GM19035 (cell line): ENCODE data around the gene TRAFD1.

ENCODE experiments used
- ATAC-seq: cut with Tn5 transposase; IDR thresholded peaks from one replicate; pipeline ENCODE4 v1.9.1; 2021; ENCODE audit not compliant: unreplicated experiment

Gene TRAFD1

GRCh38 chr12:112175361-112176155 is 50.2 kb downstream of the TRAFD1 start:
- no peak for ATAC-seq

- ATAC-seq = no peak
Measured at GRCh38 chr12:112176321-112177010, 51.1 kb downstream of the TRAFD1 start.

DNA sequence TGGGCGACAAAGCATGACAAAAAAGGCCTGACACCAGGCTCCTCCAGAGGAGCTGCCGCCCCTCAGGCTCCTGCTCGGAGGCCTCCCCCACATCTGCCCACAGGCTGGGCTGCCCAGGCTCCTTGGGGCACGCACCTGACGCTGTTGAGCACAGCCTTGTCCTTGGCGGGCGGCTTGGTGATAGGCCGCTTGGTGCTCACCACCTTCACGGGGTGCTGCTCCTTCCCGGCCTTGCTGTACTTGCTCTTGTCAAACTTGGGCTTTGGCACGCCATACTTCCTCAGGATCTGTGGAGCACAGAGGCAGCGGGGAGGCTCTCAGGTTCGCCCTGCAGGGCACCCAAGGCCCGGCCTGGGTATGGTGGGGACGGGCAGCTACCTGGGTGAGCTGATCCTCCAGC is 53.4 kb downstream of the TRAFD1 start:
- ATAC-seq = no peak

- ATAC-seq = no peak
Measured at GRCh38 chr12:112179341-112179740, 54.0 kb downstream of the TRAFD1 start.

GRCh38 chr12:112179916-112180315 is 54.6 kb downstream of the TRAFD1 start:
- no peak for ATAC-seq

DNA sequence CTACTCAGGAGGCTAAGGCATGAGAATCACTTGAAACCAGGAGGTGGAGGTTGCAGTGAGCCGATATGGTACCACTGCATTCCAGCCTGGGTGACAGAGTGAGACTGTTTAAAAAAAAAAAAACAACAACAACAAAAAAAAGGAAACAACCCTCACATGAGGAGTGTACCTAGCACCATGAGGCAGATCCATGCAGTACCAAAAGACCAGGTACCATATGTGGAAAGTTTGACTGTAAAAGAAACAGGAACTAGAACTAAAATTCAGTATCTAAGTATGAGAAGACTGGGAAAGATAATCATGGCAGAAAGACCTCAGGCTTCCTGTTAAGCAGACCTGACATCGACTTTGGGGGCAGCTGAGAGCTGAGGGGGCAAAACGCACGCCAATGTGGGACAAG is 55.1 kb downstream of the TRAFD1 start:
- no peak for ATAC-seq

DNA sequence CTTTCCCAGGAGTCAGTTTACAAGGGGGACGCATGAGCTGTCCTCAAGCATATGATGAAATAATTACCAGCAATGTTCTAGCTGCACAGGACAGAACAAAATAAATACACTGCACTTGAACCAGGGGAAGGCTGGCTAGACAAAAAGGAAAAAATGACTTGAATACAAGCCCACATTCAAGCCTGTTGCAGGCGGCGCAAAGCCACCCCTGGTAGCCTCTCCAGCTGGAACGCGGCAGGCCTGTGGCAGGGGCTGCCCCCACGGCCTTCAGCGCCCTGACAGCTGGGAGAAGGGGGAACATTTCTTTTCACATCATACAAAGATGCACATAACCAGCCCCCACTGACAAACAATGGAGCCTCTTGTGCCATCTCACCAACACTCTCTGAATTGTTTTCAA is 57.1 kb downstream of the TRAFD1 start:
- ATAC-seq = no peak

DNA sequence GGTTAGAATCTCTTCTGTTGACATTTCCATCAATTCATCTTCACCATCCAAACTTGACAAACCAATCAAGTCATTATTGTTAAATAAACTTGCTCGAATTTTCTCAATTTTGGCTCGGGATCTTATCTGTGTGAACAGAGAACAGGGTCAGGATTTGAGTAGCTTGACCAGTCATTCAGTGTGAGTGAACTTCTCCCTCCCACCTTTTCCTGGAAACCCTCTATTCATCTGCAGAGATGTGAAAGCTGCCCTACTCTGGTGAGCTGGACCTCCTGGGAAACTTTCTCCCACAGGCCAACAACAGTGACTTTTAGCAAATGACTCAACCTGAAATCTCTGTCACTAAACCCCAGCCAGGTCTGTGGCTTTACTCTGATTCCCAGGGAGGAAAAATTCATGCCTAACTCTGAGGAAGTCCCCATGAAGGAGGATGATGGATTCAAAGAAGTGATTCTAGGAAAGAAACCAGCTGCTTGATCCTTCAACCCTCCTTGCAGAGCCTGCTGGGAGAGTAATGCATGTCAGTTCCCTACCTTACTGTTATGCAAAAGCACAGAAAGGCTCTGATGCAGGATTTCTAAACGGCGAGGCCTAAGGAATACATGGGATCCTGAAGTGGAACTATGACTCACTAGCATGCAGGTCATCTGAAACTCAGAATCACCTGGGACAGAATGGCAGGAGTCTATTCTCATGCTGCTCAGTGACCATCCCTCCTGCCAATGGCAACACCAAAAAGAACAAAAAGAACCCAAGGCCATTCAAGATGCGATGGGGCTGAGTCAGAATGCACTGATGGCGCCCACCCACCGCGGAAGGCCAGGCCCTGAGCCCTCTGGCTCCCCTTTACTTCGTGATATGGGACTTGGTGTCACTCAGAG is 58.0 kb downstream of the TRAFD1 start:
- no peak for ATAC-seq

- no peak for ATAC-seq
Measured at GRCh38 chr12:112184056-112184887, 58.9 kb downstream of the TRAFD1 start.

GRCh38 chr12:112185093-112185923 is 59.9 kb downstream of the TRAFD1 start:
- no peak for ATAC-seq

GRCh38 chr12:112188130-112188830 is 62.9 kb downstream of the TRAFD1 start:
- ATAC-seq = no peak

DNA sequence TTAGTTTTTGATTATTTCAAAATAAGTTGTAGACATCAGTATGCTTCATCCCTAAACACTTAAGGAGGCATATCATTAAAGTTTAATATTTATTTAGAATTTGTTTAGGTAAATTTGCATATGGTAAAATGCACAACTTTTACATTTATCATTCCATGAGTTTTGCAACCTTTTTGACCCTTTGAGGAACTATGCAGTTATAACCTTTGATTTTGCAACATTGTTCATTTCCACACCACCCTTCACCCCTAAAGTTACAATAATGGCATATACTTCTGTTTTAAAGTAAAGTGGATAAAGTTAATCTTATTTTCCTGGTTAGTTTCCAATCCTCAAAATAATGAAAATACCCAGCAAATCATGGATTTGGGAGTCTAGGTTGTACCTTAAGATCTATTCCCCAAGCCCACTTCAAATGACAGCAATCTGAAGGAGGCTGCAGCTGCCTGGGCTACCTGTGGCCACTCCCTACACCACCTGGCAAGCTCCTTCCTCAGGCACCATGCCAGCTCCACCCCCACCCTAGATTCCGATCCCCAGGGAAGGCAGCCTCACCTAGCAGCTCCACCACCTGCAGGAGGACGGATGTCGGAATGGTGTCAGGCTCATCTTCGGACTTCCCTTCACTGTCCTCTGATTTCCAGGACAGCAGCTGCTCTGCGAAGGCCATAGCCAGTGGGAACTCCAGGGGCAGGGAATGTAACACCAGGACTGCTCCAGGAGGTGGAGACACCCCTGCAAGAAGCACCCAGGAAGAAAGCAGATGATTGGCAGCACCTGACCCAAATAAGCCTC is 65.1 kb downstream of the TRAFD1 start:
- ATAC-seq = no peak

DNA sequence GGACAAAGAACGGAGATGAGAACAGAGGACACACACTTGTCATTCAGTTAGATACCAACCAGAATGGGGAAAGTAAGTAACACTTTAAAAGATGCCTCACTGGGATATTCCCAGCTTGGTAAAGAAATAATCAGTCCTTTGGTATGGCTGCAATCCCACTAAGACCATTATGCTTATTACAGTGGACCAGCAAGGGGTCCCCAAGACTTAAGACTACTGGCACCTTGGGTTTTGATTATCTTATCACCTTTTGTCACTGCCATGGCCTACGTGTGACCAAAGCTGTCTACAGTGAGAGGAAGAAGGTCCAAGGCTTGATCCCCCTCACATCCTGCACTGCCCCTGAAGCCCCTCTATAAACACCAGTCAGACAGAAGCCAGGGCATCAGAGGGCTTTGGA is 65.8 kb downstream of the TRAFD1 start:
- ATAC-seq = no peak

- ATAC-seq = no peak
Measured at GRCh38 chr12:112191840-112192321, 66.5 kb downstream of the TRAFD1 start.

DNA sequence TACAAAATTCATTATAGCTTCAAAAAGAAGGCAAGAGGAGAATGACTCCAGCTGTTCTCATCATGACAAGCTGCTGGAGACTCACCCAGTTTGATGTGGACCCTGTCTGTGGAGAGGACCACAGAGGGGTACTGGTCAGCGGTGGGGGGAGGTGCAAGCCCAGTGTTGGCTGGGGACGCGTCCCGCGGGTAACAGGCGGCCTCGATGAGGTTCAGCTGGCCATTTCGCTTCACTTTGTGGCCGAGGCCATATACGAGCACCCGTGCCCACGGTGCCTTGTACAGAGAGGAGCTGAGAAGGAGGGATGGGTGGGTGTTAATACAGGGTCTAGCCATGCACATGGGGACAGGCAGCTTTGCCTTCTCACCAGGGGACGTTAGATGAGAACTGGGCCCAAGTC is 67.1 kb downstream of the TRAFD1 start:
- ATAC-seq = no peak

DNA sequence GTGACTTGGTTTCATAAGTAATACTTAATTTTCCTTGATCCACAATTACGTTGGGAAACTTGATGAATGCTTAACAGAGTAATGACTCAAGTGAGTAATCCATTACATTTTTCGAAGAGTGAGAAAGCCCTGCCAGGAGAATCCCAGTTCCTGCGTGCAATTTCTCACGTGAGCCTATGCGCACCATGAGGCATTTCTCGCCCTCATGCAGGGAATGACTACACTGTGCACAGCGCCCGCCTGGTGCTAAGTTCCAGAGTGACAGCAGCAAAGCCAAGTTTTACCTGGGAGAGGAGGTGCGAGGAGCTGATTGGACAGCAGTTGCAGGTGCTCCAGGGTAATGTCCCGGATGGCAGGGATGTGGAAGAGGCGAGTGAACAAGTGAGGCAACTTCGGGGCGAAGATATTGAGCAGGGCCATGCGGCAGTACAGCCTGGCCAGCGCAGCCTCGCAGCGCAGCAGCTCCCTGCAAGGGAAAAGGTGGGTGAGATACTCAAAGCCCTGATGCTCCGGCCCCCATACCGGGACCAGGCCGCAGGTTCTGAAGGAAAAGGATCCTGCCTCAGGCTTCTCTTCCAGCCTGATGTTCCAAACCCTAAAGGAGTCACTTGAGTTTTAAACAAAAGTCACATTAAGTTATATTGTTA is 69.4 kb downstream of the TRAFD1 start:
- no peak for ATAC-seq

DNA sequence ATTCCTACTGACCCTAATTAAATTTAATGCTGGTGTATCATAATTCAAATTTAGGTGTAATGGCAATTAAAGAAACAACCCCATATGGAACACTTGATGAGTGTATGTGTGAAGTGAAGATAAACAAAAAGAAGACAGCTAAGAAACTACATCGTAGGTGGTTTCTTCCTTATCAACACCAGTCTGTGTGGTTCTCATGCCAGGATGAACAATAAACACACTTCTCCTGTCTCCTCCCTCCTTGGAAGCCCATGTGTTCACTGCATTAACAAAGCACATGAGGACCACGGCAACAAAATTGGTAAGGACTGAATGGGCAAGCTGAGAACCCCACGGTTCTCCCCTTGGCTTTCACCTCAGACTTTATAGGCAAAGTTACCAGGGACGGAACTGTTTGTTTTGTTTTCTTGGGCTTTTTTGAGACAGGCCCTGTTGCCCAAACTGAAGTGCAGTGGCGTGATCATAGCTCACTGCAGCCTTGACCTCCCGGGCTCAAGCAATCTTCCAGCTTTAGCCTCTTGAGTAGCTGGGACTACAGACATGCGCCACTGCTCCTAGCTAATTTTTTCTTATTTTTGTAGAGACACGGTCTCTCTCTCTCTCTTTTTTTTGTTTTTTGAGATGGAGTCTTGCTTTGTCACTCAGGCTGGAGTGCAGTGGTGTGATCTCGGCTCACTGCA is 71.0 kb downstream of the TRAFD1 start:
- ATAC-seq = no peak
